ENCODE data around the gene TLE4. TPM values are rescaled to one million over a fixed set of nuclear protein-coding genes. Genes with fewer than 3 reads are reported as not detected.

TLE4 gene
- polyA plus RNA-seq, 3 donors: 21.0 to 107 (median 21.7) TPM

DNA sequence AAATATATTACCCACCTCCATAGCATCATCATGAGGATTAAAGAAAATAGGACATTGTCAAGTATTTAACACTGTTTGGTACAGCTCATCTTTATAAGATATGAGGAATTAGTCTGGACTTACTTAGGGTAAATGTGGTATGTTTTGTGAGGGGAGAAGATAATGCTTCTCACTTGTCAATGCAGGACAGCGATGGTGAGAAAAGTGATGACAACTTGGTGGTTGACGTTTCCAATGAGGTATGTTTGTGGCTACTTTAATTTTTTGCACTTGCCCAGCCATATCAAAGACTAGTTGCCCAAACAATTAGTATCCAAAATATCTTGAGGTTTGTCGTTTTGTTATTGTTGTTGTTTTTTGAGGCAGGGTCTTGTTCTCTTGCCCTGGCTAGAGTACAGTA is 133.9 kb downstream of the TLE4 start:
- H2AFZ ChIP-seq (ENCODE audit: insufficient read depth, low read depth, low read length, poor library complexity, severe bottlenecking): no peak overlapping the region
- H3K9me3 ChIP-seq (replicated peaks in 1 of 2; ENCODE audit: control insufficient read depth in 1 of 2, insufficient read depth in 1 of 2, low read length in 2 of 2): no peaks in the 10 kb centered on the region
- H3K9me3 Mint-ChIP-seq: no peaks in the 10 kb centered on the region
- no peak overlapping the region for H3K4me3 Mint-ChIP-seq
- peaks cover 61 to 76% of the 10 kb centered on the region in 2 donors for H3K36me3 Mint-ChIP-seq
- WGBS (ENCODE audit: insufficient coverage): 100% methylated on average over 2 of the region's 3 CpGs
- H3K79me2 ChIP-seq (ENCODE audit: insufficient read depth, low read length): peaks cover 20% of the 10 kb centered on the region
- peaks cover 19 to 20% of the 10 kb centered on the region in 2 donors for H3K4me1 ChIP-seq (ENCODE audit: control insufficient read depth in 1 of 2, insufficient read depth in 2 of 2, low read length in 2 of 2)
- no peak overlapping the region for H3K27ac ChIP-seq (ENCODE audit: low read depth in 1 of 2, low read length in 2 of 2)
- no peak overlapping the region for H3K4me2 ChIP-seq (replicated peaks; ENCODE audit: extremely low read depth, low read length, poor library complexity, severe bottlenecking)
- no peak overlapping the region for H3K27ac Mint-ChIP-seq
- no peak overlapping the region for H3K9ac ChIP-seq (ENCODE audit: insufficient read depth, low read length, poor library complexity, severe bottlenecking)
- no peak for DNase-seq
- no peak overlapping the region for H3K4me3 ChIP-seq (replicated peaks in 1 of 3; ENCODE audit: low read depth in 2 of 3, low read length in 3 of 3)
- peaks cover 60 to 66% of the 10 kb centered on the region in 2 donors for H3K36me3 ChIP-seq (replicated peaks in 1 of 2; ENCODE audit: control insufficient read depth in 1 of 2, insufficient read depth in 2 of 2, low read length in 2 of 2)
- peaks cover 26% of the 10 kb centered on the region for H4K20me1 ChIP-seq (ENCODE audit: insufficient read depth, low read length)
- H3K4me1 Mint-ChIP-seq: peaks cover 23% of the 10 kb centered on the region
- TF ChIP-seq, protein P1, sequence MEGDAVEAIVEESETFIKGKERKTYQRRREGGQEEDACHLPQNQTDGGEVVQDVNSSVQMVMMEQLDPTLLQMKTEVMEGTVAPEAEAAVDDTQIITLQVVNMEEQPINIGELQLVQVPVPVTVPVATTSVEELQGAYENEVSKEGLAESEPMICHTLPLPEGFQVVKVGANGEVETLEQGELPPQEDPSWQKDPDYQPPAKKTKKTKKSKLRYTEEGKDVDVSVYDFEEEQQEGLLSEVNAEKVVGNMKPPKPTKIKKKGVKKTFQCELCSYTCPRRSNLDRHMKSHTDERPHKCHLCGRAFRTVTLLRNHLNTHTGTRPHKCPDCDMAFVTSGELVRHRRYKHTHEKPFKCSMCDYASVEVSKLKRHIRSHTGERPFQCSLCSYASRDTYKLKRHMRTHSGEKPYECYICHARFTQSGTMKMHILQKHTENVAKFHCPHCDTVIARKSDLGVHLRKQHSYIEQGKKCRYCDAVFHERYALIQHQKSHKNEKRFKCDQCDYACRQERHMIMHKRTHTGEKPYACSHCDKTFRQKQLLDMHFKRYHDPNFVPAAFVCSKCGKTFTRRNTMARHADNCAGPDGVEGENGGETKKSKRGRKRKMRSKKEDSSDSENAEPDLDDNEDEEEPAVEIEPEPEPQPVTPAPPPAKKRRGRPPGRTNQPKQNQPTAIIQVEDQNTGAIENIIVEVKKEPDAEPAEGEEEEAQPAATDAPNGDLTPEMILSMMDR (IDR thresholded peaks at IDR 0.05): no peak
- intact Hi-C loops (cut with micrococcal nuclease): no loop called here
- H3K27me3 Mint-ChIP-seq (ENCODE audit: low read depth in 3 of 3): peaks cover 0 to 1% (median 1%) of the 10 kb centered on the region in 3 donors
- H3K27me3 ChIP-seq (ENCODE audit: control insufficient read depth in 2 of 2, insufficient read depth in 2 of 2, low read length in 2 of 2): no peaks in the 10 kb centered on the region

DNA sequence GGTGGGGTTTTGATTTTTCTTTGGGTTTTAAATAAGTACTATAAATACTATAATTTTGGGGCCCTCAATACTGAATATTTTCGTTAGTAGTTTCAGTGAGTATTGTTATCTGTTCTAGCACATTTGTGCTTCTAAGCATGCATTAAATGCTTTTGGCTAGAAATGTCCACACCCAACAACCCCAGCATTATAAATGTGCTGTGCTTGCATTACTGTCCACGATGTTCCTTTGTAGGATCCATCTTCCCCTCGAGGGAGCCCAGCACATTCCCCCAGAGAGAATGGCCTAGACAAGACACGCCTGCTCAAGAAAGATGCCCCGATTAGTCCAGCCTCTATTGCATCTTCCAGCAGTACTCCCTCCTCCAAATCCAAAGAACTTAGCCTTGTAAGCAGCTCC is 134.7 kb downstream of the TLE4 start:
- Mint-ChIP-seq H3K4me3 (no peak overlapping the region), H3K4me1 (peaks cover 19% of the 10 kb centered on the region), H3K9me3 (no peaks in the 10 kb centered on the region), H3K36me3 (peaks cover 68 to 83% of the 10 kb centered on the region in 2 donors), H3K27me3 (ENCODE audit: low read depth in 3 of 3) (peaks cover 0 to 1% (median 1%) of the 10 kb centered on the region in 3 donors), H3K27ac (peak overlapping the region in 3 of 7 donors; percentile 26 to 48 (median 38))
- H3K36me3 ChIP-seq (replicated peaks in 1 of 2; ENCODE audit: control insufficient read depth in 1 of 2, insufficient read depth in 2 of 2, low read length in 2 of 2): peaks cover 68 to 74% of the 10 kb centered on the region in 2 donors
- H3K4me3 ChIP-seq (replicated peaks in 1 of 3; ENCODE audit: low read depth in 2 of 3, low read length in 3 of 3): no peak overlapping the region
- no peak overlapping the region for H3K27ac ChIP-seq (ENCODE audit: low read depth in 1 of 2, low read length in 2 of 2)
- peaks cover 12 to 13% of the 10 kb centered on the region in 2 donors for H3K4me1 ChIP-seq (ENCODE audit: control insufficient read depth in 1 of 2, insufficient read depth in 2 of 2, low read length in 2 of 2)
- no peak overlapping the region for H3K4me2 ChIP-seq (replicated peaks; ENCODE audit: extremely low read depth, low read length, poor library complexity, severe bottlenecking)
- H3K9me3 ChIP-seq (replicated peaks in 1 of 2; ENCODE audit: control insufficient read depth in 1 of 2, insufficient read depth in 1 of 2, low read length in 2 of 2): no peaks in the 10 kb centered on the region
- WGBS (ENCODE audit: insufficient coverage): 92% methylated on average over 3 of the region's 5 CpGs
- peaks cover 20% of the 10 kb centered on the region for H3K79me2 ChIP-seq (ENCODE audit: insufficient read depth, low read length)
- TF ChIP-seq, protein P1 (IDR thresholded peaks at IDR 0.05): no peak
- no peak for DNase-seq
- no peak overlapping the region for H3K9ac ChIP-seq (ENCODE audit: insufficient read depth, low read length, poor library complexity, severe bottlenecking)
- intact Hi-C loops (cut with micrococcal nuclease): no loop called here
- H2AFZ ChIP-seq (ENCODE audit: insufficient read depth, low read depth, low read length, poor library complexity, severe bottlenecking): no peak overlapping the region
- no peaks in the 10 kb centered on the region for H3K27me3 ChIP-seq (ENCODE audit: control insufficient read depth in 2 of 2, insufficient read depth in 2 of 2, low read length in 2 of 2)
- peaks cover 26% of the 10 kb centered on the region for H4K20me1 ChIP-seq (ENCODE audit: insufficient read depth, low read length)

Data from CD14-positive monocyte (primary cell).